HG02885 (cell line): ENCODE data around the gene SEMA6A.

Source experiments
- ATAC-seq: cut with Tn5 transposase; IDR thresholded peaks from one replicate; pipeline ENCODE4 v1.9.1; 2021; ENCODE audit warnings: mild to moderate bottlenecking; ENCODE audit not compliant: unreplicated experiment, poor library complexity

The SEMA6A gene

DNA sequence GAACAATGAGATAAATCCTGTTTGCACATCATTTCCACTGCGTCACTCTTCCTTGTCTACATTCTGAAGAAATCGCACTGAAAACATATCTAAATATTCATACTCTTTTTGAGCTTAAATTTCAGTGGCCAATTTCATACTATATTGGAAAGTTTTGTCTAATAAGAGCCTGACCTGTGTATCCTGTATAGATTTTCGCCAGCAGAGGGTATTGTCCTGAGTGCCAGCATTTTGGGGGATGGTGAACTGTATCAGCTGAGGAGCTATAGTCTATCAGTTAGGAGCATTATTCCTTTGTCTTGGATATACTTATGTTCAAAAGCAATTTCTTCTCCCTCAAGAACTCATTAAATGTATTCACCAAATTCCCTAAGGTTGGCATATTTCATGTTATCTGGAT lies 102.3 kb downstream of the SEMA6A start:
- ATAC-seq, result no peak

DNA sequence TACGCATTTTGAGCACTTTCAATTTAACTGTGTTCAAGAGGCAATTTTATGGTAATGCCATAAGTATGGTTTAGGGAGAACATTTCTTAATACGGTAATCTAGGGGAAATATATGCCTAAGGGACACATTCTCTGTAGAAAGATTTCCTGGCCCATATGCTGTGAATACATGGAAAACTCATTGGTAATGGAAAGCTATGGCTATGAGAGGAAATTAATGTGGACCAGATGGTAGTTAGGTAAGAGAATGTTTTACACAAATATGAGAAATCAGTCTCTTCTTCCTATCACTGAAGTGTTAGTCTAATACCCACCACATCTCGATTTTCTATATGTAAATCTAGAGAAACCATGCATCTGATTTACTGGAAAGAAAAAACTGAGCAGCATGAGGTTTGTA lies 105.0 kb downstream of the SEMA6A start:
- ATAC-seq, result no peak

DNA sequence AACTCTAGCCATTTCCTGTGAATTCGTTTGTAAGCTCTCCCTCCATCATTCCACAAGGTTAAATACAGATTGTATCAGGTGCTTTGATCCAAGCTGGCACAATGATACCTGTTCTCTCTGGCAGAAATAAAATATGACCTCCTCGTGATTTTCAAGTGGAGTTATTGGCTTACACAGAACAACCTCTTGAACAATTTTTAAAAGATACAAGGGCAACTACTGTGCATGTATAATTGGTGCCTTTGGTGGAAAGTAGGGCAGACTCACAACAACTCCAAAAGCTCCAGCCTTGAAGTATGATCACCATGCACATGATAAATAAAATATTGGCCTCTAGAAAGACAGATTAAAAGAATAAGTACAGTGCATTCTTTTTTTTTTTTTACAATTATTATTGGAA lies 106.0 kb downstream of the SEMA6A start:
- ATAC-seq, result no peak

DNA sequence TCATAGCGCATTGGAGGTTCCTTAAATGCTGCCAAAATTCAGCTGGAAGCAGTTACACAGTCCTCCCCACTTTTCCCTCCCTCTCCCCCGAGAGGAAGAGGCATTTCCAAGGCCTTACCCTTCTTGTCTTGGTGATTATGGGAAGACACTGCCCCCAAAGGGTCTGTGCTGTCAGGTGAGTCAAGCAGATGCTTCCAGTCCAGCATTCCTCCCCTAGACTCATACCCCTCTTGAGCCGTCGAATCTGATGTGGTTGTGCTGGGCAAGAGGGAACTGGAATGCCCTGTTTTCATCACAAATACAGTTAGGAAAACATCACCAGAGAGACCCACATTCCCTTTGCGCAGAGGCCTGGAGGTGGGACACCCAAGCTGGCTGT lies 107.2 kb downstream of the SEMA6A start:
- no peak for ATAC-seq

DNA sequence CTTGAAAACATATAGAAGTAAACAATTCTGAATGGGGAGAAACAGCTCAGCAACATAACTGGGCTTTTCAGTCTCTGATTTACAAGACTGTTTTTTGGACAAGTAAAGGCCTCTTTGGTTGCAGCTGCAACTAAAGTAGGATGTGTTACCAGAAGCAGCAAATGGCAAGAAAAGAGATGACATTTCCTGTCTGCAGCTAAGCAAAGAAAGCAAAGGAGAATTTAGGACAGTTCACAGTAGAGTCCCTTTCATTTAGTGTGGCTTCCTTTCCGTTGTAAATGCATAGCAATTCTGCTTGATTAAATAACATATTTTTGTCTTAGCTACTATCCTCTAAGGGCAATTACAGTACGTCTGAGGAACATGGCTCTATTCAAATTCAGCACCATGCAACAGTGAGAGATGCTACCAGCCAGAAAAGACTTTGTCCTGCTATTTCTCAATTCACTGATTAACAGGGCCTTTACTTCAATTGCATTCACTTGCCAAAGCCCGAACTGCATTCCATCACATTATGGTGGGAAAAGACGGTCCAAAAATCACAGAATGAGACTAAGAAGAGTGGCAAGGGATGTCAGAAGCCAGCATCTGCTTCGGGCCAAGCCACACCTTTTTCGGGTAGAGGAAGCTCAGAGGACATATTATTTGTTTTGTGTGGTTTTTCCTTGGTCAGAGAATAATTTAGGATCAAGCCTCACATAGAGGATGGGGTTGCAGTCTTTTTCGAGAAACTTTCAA lies 107.7 kb downstream of the SEMA6A start:
- no peak for ATAC-seq

DNA sequence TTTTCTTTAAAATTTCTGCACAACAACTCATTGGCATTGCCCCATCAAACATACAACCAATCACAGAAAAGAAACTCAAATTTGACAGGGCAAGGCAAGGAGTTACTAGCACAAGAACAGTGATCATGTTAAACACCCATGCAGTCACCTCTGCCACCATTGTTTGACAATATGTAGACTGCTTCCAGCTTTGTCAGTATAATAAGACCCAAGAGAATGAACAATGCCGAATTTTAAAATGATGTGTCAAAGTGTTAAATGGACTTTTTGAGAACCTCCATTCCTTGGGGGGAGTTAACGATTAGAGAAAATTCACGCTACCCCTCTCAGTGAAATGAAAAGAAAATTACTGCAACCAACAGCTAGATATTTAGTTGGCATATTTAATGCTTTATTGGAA lies 109.2 kb downstream of the SEMA6A start:
- ATAC-seq, result no peak

DNA sequence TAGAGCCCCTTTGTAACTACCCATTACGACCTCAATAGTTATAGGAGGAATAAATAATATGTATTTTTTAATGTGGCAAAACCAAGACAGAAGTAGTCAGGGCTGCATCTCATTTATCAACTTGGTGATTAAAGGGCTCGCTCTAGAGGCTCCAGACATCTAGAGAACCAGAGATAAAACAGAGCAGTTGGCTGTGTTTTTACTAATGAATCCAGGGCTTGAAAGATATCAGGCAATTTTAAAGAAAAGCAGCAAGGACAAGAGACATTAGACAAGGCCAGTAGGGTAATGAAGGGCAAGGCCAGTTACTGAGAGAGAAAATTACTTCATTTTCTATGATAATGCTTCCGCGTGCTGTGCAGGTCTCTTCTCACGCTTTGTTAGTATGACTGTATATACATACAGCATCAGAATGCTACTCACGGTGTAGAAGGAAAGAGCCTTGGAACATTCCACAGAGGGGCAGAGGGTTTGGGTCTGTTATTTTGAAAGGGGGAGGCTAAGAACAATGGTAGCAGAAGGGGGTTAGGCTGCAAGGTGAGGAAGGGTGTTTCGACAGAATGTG lies 110.4 kb downstream of the SEMA6A start:
- ATAC-seq, result no peak

DNA sequence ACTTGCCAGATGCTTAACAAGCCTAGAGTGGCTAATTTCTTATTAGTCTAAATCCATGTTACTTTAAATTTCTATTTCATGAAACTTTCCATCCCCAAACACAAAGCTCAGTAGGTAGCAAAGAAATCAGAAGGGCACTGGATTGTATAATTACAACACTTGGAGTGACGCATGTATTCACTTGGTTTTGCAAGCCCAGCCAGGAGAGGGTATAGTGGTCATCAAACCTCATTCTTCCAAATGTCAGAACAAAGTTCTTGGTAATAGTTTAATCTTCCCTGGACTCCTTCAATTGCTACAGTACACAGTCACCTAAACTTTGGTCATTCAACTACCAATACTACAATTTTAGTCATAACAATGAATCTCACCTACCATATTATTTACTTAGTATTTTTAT lies 112.1 kb downstream of the SEMA6A start:
- ATAC-seq, result no peak

DNA sequence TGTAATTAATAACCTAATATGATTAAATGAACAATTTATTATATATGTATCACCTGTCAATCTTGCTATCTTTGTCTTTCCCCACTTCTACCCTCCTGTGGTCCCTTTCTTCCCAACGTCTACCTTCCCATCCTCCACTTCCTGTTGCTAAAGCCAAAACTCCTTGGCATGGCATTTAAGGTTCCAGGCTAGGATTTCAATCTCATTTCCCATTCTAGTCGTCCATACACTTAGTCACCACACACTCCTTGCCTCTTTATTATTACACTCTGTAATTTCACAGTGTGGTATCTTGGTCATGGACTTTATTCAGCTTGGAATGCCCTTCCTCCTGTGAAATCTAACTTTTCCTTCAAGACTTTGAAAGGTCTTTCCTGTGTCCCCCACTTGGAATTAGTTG lies 115.3 kb downstream of the SEMA6A start:
- ATAC-seq, result no peak

DNA sequence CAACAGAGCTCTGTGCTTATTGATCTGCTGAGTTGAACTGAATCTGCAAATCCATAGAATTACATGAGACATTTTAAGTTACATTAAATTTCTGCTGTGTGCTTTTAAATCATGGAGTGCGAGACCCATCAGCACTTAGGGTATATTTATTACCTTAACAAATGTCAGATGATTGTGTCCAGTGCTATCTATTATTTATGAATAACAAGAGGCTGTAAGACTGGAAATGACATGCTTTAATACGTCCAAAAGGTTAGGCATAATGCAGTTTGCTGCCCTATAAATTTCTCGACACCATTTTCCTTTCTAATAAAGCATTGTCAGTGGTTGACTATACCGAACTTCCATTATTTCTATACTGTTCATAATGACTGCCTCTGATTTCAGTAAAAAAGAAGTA lies 117.6 kb downstream of the SEMA6A start:
- no peak for ATAC-seq

DNA sequence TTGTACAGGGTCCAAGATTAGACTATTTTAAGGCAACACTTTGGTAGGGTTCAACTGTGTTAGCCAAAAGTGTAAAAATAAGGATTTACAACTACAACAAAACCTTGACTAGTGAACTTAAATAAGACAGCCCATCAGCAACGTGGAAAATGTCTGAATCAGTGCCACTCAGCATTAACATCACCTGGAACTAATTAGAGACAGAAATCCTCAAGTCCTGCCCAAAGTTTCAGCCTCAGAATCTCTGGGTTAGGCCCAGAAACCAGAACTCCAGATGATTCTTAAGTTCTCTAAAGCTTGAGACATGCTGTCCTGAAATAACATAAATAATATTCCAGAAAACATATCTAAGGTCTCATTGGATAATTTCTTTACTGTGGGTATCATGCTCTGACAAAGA lies 118.6 kb downstream of the SEMA6A start:
- no peak for ATAC-seq

DNA sequence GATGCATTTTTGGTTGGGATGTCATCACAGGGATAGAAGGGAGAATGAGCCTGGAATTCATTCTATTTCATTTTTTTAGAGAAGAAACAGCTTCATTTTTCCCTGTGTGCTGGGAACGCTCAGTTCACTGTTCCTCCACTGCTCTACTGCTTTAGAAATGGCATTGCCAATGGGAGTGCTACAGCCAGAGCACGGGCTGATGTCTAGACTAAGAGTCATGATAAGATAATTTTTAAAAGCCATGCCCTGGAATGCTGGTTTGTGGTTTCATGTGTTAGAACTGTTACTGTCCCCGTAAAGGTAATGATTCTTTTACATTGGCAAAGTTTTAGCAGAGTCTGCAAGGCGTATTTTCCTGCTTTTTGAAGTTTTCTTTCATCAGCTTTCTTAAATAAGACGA lies 119.6 kb downstream of the SEMA6A start:
- no peak for ATAC-seq

DNA sequence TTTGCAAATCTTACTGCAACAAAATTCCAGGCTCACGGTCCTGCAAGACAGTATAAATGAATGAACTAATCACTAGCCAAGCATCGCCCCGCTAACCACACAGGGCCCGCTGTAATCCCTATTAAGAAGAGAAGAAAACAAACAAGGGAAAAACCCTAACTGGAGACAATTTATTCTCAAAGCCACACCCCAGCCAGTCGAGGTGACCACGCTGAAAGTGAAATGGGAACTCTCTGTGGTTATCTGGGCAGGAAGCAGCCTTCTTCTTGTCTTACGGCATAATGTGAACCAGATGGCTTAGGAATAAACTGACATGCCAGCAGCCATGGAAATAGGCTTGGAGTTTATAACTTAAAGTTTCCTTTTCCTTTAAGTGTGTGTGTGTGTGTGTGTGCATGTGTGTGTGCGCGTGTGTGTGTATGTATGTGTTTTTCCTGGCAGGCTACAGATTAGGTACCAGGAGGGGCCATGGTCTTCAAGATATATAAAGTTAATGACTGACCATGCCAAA lies 120.2 kb downstream of the SEMA6A start:
- ATAC-seq, result peak; percentile 100

DNA sequence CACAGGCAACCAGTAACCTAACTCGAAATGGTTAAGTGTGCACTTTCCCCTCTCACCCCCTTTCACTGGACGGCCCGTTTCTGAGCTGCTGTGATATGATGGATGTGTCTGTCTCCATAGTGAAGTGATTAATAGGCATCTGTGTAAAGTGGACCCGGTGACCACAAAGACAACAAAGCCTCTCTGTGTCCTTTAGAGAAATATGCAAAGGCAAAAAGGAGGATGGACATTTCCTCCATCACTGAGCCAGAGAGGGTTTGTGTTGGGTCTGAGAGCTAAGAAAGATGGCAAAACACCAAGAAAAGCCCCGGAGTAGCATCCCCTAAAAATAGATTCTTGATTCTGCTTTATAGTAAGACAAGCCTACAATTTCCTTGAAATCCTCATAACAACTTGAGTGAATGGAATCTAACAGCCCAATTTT lies 120.6 kb downstream of the SEMA6A start:
- peak; percentile 3 for ATAC-seq

DNA sequence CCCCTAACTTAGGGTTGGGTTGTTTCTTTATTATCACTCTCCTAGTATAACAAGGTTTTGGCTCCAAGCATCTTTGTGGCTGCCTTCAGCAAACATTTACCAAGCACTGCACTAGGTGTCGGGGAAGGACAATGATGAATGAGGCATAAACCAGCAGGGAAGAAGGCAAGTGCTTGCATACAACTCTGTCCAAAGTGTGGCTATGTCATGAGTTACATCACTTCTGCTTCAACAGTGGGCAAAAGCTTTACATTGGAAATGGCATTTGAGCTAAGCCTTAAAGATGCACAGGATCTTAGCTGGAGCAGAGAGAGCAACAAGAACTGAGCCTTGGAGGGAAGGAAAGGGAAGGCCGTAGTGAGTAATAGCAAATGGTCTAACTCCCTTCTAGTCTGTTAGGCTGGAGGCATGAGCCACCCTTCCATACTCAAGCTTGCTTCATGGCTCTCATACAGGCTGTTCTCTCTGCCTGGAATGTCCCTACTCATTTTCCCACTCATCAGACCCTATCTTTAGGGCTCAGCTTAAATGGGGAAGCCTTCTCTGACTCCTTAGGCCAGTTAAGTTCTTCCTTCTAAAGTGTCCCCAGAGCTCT lies 121.8 kb downstream of the SEMA6A start:
- no peak for ATAC-seq

DNA sequence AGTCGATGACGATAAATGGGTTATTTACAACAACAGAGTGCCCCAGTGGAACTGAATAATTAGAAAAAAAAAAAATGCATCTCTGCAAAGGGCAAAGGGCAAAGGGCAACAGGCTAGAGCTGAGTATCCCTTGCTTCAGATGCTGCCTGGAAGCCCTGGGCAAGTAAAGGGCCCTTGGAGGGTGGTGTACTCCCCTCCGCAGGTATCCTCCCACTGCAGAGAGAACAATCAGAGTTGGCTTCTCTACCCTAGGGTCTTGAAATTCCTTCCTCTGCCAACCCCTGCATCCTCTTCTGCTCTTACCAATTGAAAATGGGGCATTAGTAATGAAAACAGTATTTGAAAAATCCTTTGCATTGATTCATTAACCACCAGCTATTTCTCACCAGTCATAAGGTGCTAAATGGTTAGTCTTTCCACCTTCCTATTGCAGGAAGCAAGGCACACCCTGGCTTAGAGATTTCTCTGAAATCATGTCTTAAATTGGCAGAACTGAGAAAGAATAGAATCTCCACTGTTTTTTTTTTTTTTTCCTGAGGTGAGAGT lies 122.6 kb downstream of the SEMA6A start:
- no peak for ATAC-seq

DNA sequence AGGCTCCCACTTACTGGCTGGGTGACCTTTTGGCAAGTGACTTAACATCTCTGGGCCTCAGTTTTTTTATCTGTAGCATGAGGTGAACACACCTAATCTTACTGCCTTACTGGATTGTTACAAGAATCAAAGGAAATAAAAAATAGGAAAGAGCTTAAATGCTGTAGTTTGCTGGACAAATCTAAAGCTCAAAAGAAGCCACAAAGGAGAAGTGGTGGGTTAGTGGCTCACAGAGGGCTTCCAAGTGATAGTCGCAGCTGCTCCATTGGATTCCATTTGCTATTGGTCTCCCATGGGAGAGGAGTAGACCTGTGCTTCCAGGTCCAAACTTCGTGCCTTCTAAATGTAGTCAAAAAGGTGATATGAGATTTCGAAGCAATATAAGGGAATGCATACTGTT lies 123.6 kb downstream of the SEMA6A start:
- ATAC-seq, result no peak

DNA sequence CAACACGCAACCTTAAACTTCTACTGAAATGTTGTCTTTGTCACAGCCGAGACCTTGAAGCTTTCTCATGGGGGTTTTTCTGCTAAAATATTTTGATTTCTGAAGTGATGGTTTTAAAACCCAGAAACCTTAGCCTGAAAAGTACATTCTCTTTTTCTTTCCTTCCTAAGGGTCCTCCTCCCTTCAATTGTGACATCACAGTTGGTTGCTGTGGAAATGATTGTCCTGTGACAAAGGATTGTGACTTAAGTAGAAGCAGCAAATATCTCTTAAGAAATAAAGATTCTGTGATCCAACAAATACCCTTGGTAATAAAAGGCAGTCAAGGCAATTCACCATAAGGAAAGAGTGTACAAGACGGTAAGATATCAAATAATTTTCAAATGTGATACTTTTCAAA lies 125.2 kb downstream of the SEMA6A start:
- ATAC-seq, result no peak

DNA sequence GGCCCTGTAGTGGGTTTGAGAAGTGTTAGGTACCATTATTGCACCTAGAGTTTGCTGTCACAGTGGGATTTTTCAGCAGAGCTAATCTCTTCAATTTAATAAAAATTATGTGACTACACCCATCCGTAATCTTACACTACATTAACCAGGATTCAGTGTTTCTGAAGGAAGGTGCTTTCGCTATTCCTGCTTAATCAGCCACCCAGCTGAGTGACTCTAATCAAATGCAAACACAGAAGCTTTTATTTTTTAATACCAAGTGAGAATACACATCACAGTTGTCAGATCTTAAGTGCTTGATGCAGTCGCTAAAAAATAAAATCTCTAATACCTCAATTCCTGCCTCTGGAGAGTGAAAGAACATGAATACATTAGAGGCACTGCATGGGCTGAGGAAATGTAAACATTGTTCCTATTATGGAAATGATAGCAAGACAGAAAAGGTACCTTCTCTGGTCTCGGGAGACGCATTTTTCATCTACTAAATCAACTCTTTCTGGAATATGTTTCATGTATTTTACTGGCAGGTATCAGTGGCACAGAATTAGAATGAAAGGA lies 125.7 kb downstream of the SEMA6A start:
- no peak for ATAC-seq

DNA sequence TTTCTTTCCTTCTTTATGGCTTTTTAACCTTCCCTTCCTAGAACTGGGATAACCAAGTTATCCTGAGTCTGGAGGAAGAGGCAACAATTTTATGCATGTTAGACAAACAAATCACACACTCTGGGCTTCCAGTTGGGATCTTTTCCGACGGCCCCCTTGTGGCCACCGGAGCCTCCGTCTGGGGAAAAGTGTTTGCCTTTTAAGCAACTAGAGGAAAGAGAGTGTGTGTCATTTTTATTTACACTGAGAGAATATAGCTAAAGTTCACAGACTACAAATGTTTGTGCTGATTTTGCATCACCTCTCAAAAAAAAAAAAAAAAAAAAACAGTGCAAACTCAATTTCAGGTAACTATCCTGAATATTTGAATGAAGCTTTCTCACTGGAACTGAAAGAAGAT lies 126.2 kb downstream of the SEMA6A start:
- ATAC-seq, result no peak

DNA sequence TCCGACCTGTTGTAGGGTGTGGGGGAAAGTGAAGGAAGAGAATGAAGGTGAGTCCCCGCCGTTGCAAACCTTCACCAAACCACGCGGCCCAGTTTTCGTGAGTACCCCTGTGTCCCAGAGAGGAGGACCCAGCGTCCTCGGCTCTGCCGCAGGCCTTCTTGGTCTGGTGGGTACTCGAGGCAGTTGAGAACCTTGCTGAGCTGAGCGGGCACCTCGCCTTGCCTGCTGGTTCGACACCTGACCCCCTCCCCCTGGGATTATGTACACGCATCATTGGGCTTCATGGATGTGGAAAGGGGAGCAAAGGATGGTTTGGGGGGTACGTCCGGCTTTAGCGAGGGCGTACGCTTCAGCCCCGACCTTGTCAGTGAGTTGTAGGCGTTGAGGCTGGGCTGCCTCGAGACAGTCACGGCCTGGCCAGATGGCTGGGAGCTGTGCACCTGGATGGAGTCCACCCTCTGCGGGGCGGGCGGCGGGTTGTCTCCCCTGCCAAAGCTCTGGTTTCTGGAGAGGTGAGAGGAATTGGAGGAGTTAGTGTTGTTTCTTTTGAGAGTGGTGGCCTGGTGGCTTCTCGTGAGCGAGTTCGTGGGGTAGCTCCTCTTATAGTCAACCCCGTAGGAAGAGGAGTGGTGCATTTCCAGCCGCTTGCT lies 128.1 kb downstream of the SEMA6A start:
- ATAC-seq, result no peak
